CD8-positive, alpha-beta memory T cell (primary cell): Measurements from ENCODE around the gene FNDC4. TPM values are rescaled to one million over a fixed set of nuclear protein-coding genes. Genes with fewer than 3 reads are reported as not detected.
"Not testable (repeated sequence)": the region's sequence is repeated elsewhere in the genome, so short reads cannot be mapped to it uniquely, and the experiment has no call there.

Experiments used
- CTCF ChIA-PET: fragments of 350-600 bp; sonication (Branson Sonifier 250); formaldehyde crosslinking; loops from one replicate; lab custom pipeline; 2021; ENCODE audit warnings: antibody characterized with exemption; lab: Charles Lee
- POLR2A ChIA-PET: fragments of 350-600 bp; sonication (Branson Sonifier 250); formaldehyde crosslinking; loops from one replicate; lab custom pipeline; 2021; ENCODE audit warnings: antibody characterized with exemption; lab: Charles Lee
- DNase-seq, 5 donors: peaks; one replicate each; pipeline versions ENCODE4 v3.0.0 to v3.0.0-alpha.2; 2020 to 2022; ENCODE audit warnings: mixed read lengths in 1 of 5
- H3K27ac ChIP-seq: one replicate; pipeline ENCODE4 v1.7.0; 2013; ENCODE audit warnings: low read depth, mild to moderate bottlenecking, low read length, moderate library complexity
- H3K27me3 ChIP-seq: 2 replicates; pipeline ENCODE4 v1.7.0; 2013; ENCODE audit warnings: low read length, mild to moderate bottlenecking; ENCODE audit not compliant: insufficient read depth, poor library complexity, severe bottlenecking
- H3K36me3 ChIP-seq: 2 replicates; pipeline ENCODE4 v1.7.0; 2013; ENCODE audit warnings: mild to moderate bottlenecking, low read length, moderate library complexity; ENCODE audit not compliant: insufficient read depth
- H3K4me1 ChIP-seq: 2 replicates; pipeline ENCODE4 v1.7.0; 2013; ENCODE audit warnings: mild to moderate bottlenecking, low read length, moderate library complexity; ENCODE audit not compliant: insufficient read depth
- H3K4me3 ChIP-seq: 2 replicates; pipeline ENCODE4 v1.7.0; 2013; ENCODE audit warnings: mild to moderate bottlenecking, low read length
- H3K9me3 ChIP-seq: 2 replicates; pipeline ENCODE4 v1.7.0; 2013; ENCODE audit warnings: mild to moderate bottlenecking, low read length
- H3K27ac Mint-ChIP-seq, 8 donors: one replicate each; pipeline ENCODE4 v1.8.0; 2020 to 2021; ENCODE audit warnings: mixed read lengths in 8 of 8, mild to moderate bottlenecking in 6 of 8, inconsistent platforms in 3 of 8, moderate library complexity in 3 of 8
- H3K27me3 Mint-ChIP-seq, 2 donors: one replicate each; pipeline ENCODE4 v1.8.0; 2020 to 2021; ENCODE audit warnings: mixed read lengths in 2 of 2, mild to moderate bottlenecking in 1 of 2, moderate library complexity in 1 of 2
- H3K36me3 Mint-ChIP-seq, 3 donors: one replicate each; pipeline ENCODE4 v1.8.0; 2020 to 2021; ENCODE audit warnings: mixed read lengths in 3 of 3, inconsistent platforms in 1 of 3, mild to moderate bottlenecking in 1 of 3
- H3K4me1 Mint-ChIP-seq, 3 donors: one replicate each; pipeline ENCODE4 v1.8.0; 2020 to 2021; ENCODE audit warnings: mixed read lengths in 3 of 3, inconsistent platforms in 1 of 3, mild to moderate bottlenecking in 1 of 3
- H3K4me3 Mint-ChIP-seq, 7 donors: one replicate each; pipeline ENCODE4 v1.8.0; 2020 to 2021; ENCODE audit warnings: mixed read lengths in 7 of 7, mild to moderate bottlenecking in 6 of 7, moderate library complexity in 4 of 7, inconsistent platforms in 2 of 7
- H3K9me3 Mint-ChIP-seq, 5 donors: one replicate each; pipeline ENCODE4 v1.8.0; 2020 to 2022; ENCODE audit warnings: mixed read lengths in 5 of 5, mild to moderate bottlenecking in 3 of 5, moderate library complexity in 2 of 5, inconsistent platforms in 1 of 5
- polyA plus RNA-seq: library from polyadenylated mRNA; unstranded; fragments of 300-500 nt; fragmentation: Illumina TruSeq; gene quantifications from one replicate; pipeline ENCODE4 v1.2.3, GENCODE V29; 2021
- total RNA-seq, 2 experiments: library from RNA; stranded (reverse); gene quantifications; one replicate each; pipeline ENCODE4 v1.2.3, GENCODE V29; 2021

The FNDC4 gene
- total RNA-seq (under 1 TPM in 1 of 2 experiments, not detected in 1; 0.15 TPM), polyA plus RNA-seq (not detected)

GRCh38 chr2:27494944-27495554, at the start of gene FNDC4:
FNDC4 (minus strand) TSS chr2:27495200; CDS start chr2:27494679, 521 bp downstream.
- no peaks in the 10 kb centered on the region for H3K9me3 Mint-ChIP-seq
- no peaks in the 10 kb centered on the region for H3K36me3 Mint-ChIP-seq
- Histone ChIP-seq H3K4me1 (peaks cover 9% of the 10 kb centered on the region), H3K4me3 (peak within 1 kb of the TSS; percentile 21), H3K27ac (no peak within 1 kb of the TSS), H3K9me3 (no peaks in the 10 kb centered on the region), H3K27me3 (peaks cover 33% of the 10 kb centered on the region), H3K36me3 (no peaks in the 10 kb centered on the region)
- ChIA-PET POLR2A (no interaction called here), CTCF (no interaction called here)
- H3K4me3 Mint-ChIP-seq = peak within 1 kb of the TSS; percentile 14 to 89 (median 68)
- H3K27ac Mint-ChIP-seq = peak within 1 kb of the TSS in 4 of 8 donors; percentile 32 to 84 (median 72)
- H3K27me3 Mint-ChIP-seq = peaks cover 52 to 55% of the 10 kb centered on the region in 2 donors
- peaks cover 6 to 26% (median 10%) of the 10 kb centered on the region in 3 donors for H3K4me1 Mint-ChIP-seq
- peak in 4 of 5 donors; percentile 14 to 49 (median 19) for DNase-seq

DNA sequence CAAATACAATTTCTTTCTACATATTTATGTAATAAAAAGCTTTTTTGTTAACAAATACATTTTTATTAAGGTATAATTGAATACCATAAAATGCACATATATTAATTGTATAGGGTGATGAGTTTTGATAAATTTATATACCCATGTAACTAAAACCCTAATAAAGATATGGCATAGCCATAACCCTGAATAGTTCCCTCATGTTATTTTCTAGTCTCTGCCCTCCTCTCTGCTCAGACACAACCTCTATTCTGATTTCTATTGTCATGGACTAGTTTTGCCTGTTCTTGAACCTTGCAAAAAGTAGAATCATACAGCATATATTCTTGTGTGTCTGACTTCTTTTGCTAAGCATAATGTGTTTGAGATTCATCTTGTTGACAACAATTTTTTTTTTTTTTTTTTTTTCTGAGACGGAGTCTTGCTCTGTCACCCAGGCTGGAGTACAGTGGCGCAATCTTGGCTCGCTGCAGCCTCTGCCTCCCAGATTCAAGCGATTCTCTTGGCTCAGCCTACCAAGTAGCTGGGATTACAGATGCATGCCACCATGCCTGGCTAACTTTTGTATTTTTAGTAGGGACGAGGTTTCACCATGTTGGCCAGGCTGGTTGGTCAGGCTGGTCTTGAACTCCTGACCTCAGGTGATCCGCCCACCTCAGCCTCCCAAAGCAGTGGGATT, 49.3 kb upstream of the FNDC4 start:
- H3K4me1 ChIP-seq = no peaks in the 10 kb centered on the region
- no peaks in the 10 kb centered on the region for H3K27me3 ChIP-seq
- Mint-ChIP-seq H3K4me3 (no peak overlapping the region), H3K36me3 (no peaks in the 10 kb centered on the region), H3K27me3 (no peaks in the 10 kb centered on the region), H3K9me3 (peaks cover 0 to 2% (median 0%) of the 10 kb centered on the region in 5 donors), H3K27ac (no peak overlapping the region), H3K4me1 (no peaks in the 10 kb centered on the region)
- CTCF ChIA-PET = no interaction called here
- no peak overlapping the region for H3K4me3 ChIP-seq
- no peaks in the 10 kb centered on the region for H3K36me3 ChIP-seq
- H3K27ac ChIP-seq = no peak overlapping the region
- POLR2A ChIA-PET = no interaction called here
- no peaks in the 10 kb centered on the region for H3K9me3 ChIP-seq
- DNase-seq = no peak

GRCh38 chr2:27539649-27540048, 44.6 kb upstream of the FNDC4 start:
- H3K27me3 Mint-ChIP-seq = peaks cover 3 to 17% of the 10 kb centered on the region in 2 donors
- H3K9me3 Mint-ChIP-seq = not testable (repeated sequence)

GRCh38 chr2:27538839-27539450, 43.9 kb upstream of the FNDC4 start:
- H3K4me1 ChIP-seq, H3K27me3 ChIP-seq, H3K9me3 Mint-ChIP-seq, H3K9me3 ChIP-seq, POLR2A ChIA-PET, H3K27ac ChIP-seq, H3K4me3 Mint-ChIP-seq, H3K4me1 Mint-ChIP-seq, DNase-seq, H3K36me3 ChIP-seq, H3K36me3 Mint-ChIP-seq, CTCF ChIA-PET, H3K4me3 ChIP-seq: not testable (repeated sequence)
- Mint-ChIP-seq H3K27ac (peak overlapping the region in 1 of 8 donors; percentile 66), H3K27me3 (peaks cover 3 to 19% of the 10 kb centered on the region in 2 donors)

More at GRCh38 chr2:27539649-27540048, 44.6 kb upstream of the FNDC4 start:
- H3K4me1 Mint-ChIP-seq, POLR2A ChIA-PET, H3K4me3 ChIP-seq, H3K27ac Mint-ChIP-seq, DNase-seq, H3K27ac ChIP-seq, H3K27me3 ChIP-seq, H3K36me3 ChIP-seq, H3K9me3 ChIP-seq, CTCF ChIA-PET, H3K4me3 Mint-ChIP-seq, H3K4me1 ChIP-seq, H3K36me3 Mint-ChIP-seq: not testable (repeated sequence)

- POLR2A ChIA-PET = no interaction called here
- no peak overlapping the region for H3K4me3 Mint-ChIP-seq
Measured at GRCh38 chr2:27537287-27537686, 42.3 kb upstream of the FNDC4 start.

GRCh38 chr2:27531983-27532382, 37.0 kb upstream of the FNDC4 start:
- Mint-ChIP-seq H3K27me3 (peaks cover 17 to 27% of the 10 kb centered on the region in 2 donors), H3K4me3 (no peak overlapping the region), H3K4me1 (no peaks in the 10 kb centered on the region), H3K36me3 (no peaks in the 10 kb centered on the region), H3K9me3 (no peaks in the 10 kb centered on the region), H3K27ac (peak overlapping the region in 1 of 8 donors; percentile 15)
- no peaks in the 10 kb centered on the region for H3K36me3 ChIP-seq
- H3K4me1 ChIP-seq = no peaks in the 10 kb centered on the region
- no peak for DNase-seq
- no peaks in the 10 kb centered on the region for H3K27me3 ChIP-seq
- no peaks in the 10 kb centered on the region for H3K9me3 ChIP-seq
- no peak overlapping the region for H3K27ac ChIP-seq
- ChIA-PET CTCF (no interaction called here), POLR2A (no interaction called here)
- no peak overlapping the region for H3K4me3 ChIP-seq

More at GRCh38 chr2:27537287-27537686, 42.3 kb upstream of the FNDC4 start:
- no peaks in the 10 kb centered on the region for H3K36me3 Mint-ChIP-seq
- no peak overlapping the region for H3K4me3 ChIP-seq
- H3K9me3 Mint-ChIP-seq = no peaks in the 10 kb centered on the region
- DNase-seq = no peak
- H3K27me3 Mint-ChIP-seq = peaks cover 7 to 21% of the 10 kb centered on the region in 2 donors
- CTCF ChIA-PET = no interaction called here
- H3K36me3 ChIP-seq = no peaks in the 10 kb centered on the region
- H3K27me3 ChIP-seq = no peaks in the 10 kb centered on the region
- H3K9me3 ChIP-seq = no peaks in the 10 kb centered on the region
- H3K4me1 ChIP-seq = no peaks in the 10 kb centered on the region
- H3K4me1 Mint-ChIP-seq = no peaks in the 10 kb centered on the region
- no peak overlapping the region for H3K27ac ChIP-seq
- peak overlapping the region in 1 of 8 donors; percentile 23 for H3K27ac Mint-ChIP-seq

DNA sequence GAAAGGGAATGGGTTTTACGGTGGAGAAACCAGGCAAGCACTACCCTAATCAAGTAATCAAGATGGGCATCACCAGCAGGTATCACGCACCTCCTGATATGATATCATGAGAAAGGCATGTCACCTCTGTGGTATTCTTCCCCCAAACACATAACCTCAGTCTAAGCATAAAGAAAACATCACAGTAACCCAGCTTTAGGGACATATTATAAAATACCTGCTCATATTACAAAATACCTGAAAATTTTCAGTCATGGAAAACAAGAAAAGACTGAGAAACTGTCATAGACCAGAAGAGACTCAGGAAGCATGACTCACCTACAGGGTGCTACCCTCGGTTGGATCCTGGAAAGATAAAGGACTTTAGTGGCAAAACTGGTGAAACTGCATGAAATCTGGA, 32.2 kb upstream of the FNDC4 start:
- Mint-ChIP-seq H3K36me3 (peaks cover 0 to 7% (median 0%) of the 10 kb centered on the region in 3 donors), H3K4me1 (no peaks in the 10 kb centered on the region), H3K27me3 (peaks cover 31 to 40% of the 10 kb centered on the region in 2 donors), H3K4me3 (no peak overlapping the region), H3K27ac (no peak overlapping the region), H3K9me3 (no peaks in the 10 kb centered on the region)
- ChIA-PET CTCF (no interaction called here), POLR2A (no interaction called here)
- H3K27me3 ChIP-seq = no peaks in the 10 kb centered on the region
- no peak for DNase-seq
- H3K36me3 ChIP-seq = no peaks in the 10 kb centered on the region
- no peaks in the 10 kb centered on the region for H3K9me3 ChIP-seq
- H3K4me1 ChIP-seq = no peaks in the 10 kb centered on the region
- H3K27ac ChIP-seq = no peak overlapping the region
- no peak overlapping the region for H3K4me3 ChIP-seq

- H3K27ac Mint-ChIP-seq = peak overlapping the region in 1 of 8 donors; percentile 17
- Histone ChIP-seq H3K4me1 (no peaks in the 10 kb centered on the region), H3K4me3 (no peak overlapping the region), H3K27ac (no peak overlapping the region), H3K27me3 (peaks cover 3% of the 10 kb centered on the region), H3K36me3 (no peaks in the 10 kb centered on the region), H3K9me3 (no peaks in the 10 kb centered on the region)
- H3K27me3 Mint-ChIP-seq = peaks cover 27 to 48% of the 10 kb centered on the region in 2 donors
- CTCF ChIA-PET = no interaction called here
- POLR2A ChIA-PET = no interaction called here
- H3K9me3 Mint-ChIP-seq = no peaks in the 10 kb centered on the region
- H3K4me1 Mint-ChIP-seq = no peaks in the 10 kb centered on the region
- H3K4me3 Mint-ChIP-seq = no peak overlapping the region
- no peak for DNase-seq
- H3K36me3 Mint-ChIP-seq = peaks cover 0 to 7% (median 0%) of the 10 kb centered on the region in 3 donors
Measured at GRCh38 chr2:27522400-27522945, 27.5 kb upstream of the FNDC4 start.
